Measurements from ENCODE around the gene N4BP3. TPM values are rescaled to one million over a fixed set of nuclear protein-coding genes. Genes with fewer than 3 reads are reported as not detected.

The N4BP3 gene
- 0.39 and 0.54 TPM in 2 replicates for total RNA-seq

GRCh38 chr5:178113141-178113787 lies at the start of gene N4BP3:
Gene N4BP3 (plus strand): TSS chr5:178113532. CDS start chr5:178119584, 6,052 bp downstream.

GRCh38 chr5:178130576-178131445 lies 17.5 kb downstream of the N4BP3 start, which contains the start of gene RMND5B:
Gene RMND5B (plus strand): TSS chr5:178131014. CDS start chr5:178138120, 7,106 bp downstream.

GRCh38 chr5:178153530-178154340 lies 40.4 kb downstream of the N4BP3 start, which contains the start of gene NHP2:
Gene NHP2 (minus strand): TSS chr5:178153885. CDS start chr5:178153817, 68 bp downstream.

Other genes with a start within 250 kb of the N4BP3 start
- not detected in 2 replicates for gene PROP1, start 117.3 kb upstream of the N4BP3 start, total RNA-seq
- 13.3 and 21.0 TPM in 2 replicates for gene RMND5B, start 17.5 kb downstream of the N4BP3 start, total RNA-seq
- gene NHP2, start 40.4 kb downstream of the N4BP3 start, total RNA-seq = 55.4 and 145 TPM in 2 replicates
- gene GMCL2, start 73.8 kb downstream of the N4BP3 start, total RNA-seq = not detected in 2 replicates
- gene HNRNPAB, start 91.0 kb downstream of the N4BP3 start, total RNA-seq = 36.1 and 46.3 TPM in 2 replicates
- gene PHYKPL, start 119.3 kb downstream of the N4BP3 start, total RNA-seq = 43.3 and 63.2 TPM in 2 replicates